LNCAP (cell line): Measurements from ENCODE around the gene CCSER1.

Source experiments
- CTCF ChIP-seq: fragments of 450-650 bp; IDR thresholded peaks from 2 replicates; pipeline ENCODE4 v1.5.1; 2017; ENCODE audit warnings: mild to moderate bottlenecking

Gene CCSER1

DNA sequence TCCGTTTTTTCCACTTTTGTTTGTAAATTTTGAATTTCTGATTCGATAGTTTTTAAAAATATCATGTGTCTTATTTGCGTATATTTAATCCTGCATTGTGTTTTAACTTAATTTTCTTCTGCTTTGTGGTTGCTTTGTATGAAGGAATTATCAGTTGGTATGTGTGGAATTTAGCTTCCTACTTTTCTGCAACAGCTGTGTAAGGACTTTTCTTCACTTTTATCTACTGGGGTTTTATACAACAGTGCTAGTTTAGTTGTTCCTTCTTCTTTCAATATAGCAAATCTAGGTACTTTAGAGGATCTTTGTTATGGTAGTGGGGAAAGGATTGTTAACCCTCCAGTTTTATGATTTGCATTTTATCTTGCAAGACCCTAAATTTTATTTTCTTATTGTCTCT lies 410.3 kb downstream of the CCSER1 start:
- no peak for TF ChIP-seq CTCF

DNA sequence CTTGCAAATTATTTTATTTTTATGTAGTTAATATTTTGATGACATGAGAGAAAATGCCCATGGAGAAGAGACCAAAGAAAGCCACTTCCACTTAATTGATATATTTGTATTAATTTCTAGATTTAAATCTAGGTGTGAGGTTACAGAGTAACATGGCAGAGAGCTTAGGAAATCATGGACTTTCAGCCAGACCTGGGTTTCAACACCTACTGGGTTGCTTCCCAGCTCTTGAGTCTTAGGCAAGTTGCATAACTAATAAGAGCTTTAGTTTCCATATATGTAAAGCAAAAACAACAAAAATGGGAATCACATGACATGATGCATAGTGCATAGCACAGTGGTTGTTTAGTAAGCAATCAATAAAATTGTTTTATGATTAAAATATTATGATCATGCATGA lies 413.3 kb downstream of the CCSER1 start:
- no peak for TF ChIP-seq CTCF

DNA sequence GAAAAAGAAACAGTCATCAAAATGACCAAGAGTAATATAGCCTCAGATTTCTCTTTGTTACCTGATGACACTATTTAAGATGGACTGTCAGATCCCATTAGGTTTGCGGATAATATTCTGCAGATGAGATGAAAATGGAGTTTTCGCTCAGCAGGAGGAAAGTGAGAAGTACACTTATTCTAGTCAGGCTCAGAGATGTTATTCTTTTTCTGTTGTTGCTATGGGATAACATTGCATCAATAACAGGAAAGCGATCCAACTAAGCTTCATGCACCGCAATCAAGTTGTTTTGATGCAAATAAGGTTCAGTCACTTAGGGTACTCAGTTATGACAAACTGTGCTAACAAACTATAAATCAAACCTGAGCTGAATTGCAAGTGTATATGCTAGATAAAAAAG lies 415.0 kb downstream of the CCSER1 start:
- no peak for TF ChIP-seq CTCF

DNA sequence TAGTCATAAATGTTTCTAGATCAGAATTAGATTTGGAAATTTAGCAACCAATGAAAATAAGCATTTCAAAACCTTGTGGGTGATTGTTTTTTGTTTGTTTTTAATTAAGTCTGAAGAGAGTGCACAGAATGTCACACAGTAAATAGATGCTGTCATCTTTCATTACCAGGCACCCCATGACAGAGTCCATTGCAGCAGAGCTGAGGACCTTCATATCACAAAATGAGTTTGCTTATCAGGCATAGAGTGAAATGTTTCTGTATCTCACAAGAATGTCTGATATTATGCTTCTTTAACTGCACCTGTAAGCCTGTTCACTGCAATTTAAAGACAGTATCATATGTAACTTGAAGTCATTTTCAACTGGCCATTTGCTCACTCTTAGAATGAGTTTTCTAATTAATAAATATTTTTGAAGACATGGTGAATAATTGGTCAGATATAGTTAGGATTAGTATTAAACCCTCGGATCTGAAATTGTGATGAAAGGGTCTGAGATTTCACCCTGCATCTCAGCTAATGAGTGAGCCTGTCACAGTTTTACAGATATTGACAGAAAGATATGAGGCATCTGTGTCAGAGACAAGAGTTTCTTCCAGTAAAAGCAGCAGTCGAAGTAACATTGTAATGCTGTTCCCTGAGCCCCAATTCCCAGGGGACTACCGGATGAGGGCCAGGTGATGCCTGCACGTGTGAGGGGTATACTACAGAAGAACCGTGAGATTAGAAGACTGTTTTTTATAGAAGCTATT lies 416.4 kb downstream of the CCSER1 start:
- TF ChIP-seq CTCF = no peak

DNA sequence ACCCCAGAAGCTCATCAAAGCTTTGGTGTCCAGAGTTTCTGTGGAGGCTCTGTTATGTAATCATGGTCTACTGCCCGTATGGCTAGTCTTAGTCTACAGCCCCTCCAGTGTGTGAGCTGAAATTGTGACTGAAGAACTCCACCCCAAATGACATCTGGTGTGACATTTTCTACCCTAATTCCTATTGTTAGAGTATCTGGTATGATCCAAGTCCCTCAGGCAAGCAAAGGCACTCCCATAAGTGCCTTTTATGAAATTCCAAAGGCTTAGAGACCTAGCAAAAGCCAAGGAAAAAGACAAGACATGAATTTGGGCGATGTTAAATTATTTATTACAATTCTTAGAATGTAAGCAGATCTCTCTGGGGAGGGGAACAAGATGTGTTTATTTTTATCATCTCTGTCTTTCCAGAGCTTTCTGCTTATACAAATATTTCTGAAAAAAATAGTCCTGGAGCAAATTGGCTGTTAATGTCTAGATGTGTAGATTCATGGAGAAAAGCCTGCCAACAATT lies 417.4 kb downstream of the CCSER1 start:
- no peak for TF ChIP-seq CTCF

DNA sequence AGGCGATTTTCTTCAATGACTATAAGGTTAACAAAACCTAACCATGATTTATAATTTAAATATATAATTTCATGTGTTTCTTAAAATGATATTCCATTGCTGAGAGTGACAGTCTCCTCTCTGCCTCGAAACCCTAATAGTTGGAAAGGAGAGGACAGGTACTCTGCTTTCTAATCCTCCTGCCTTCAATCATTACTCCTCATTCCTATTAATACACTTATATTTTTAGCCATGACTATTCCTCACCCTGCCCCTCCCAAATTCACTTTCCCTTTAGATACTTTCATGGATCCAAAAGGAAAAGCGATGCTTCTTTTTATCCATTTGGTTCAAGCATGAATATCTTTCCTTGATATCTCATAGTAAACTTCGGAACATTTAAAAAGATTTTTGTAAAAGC lies 418.2 kb downstream of the CCSER1 start:
- TF ChIP-seq CTCF = no peak

- no peak for TF ChIP-seq CTCF
Observed at GRCh38 chr4:90546114-90546513, 418.9 kb downstream of the CCSER1 start.
